OCI-LY1 (cell line): ENCODE measurements around the gene HCFC1.
A peak's percentile ranks its signal among the peaks of the same experiment; 100 is the strongest.

Source experiments
- H2AFZ ChIP-seq: fragments of 200-600 bp; sonication (generic), shearing (Covaris generic); 2 replicates; pipeline ENCODE4 v1.6.0; 2014; ENCODE audit warnings: antibody characterized with exemption, mild to moderate bottlenecking, low read length
- H3F3A ChIP-seq: fragments of 200-600 bp; sonication (generic), shearing (Covaris generic); 2 replicates; pipeline ENCODE4 v1.6.0; 2014; ENCODE audit warnings: mild to moderate bottlenecking, antibody characterized with exemption, low read length, moderate library complexity; ENCODE audit not compliant: insufficient read depth
- H3K27ac ChIP-seq: fragments of 200-600 bp; sonication (generic); 2 replicates; pipeline ENCODE4 v1.5.1; 2014; ENCODE audit warnings: low read length, mixed run types, mild to moderate bottlenecking, low read depth; ENCODE audit not compliant: poor library complexity, severe bottlenecking
- H3K27me3 ChIP-seq: fragments of 200-600 bp; sonication (generic); 2 replicates; pipeline ENCODE4 v1.6.0; 2014; ENCODE audit warnings: antibody characterized with exemption, mild to moderate bottlenecking, low read length, moderate library complexity; ENCODE audit not compliant: insufficient read depth
- H3K36me3 ChIP-seq: fragments of 200-600 bp; sonication (generic); 2 replicates; pipeline ENCODE4 v1.6.1; 2014; ENCODE audit warnings: mild to moderate bottlenecking, antibody characterized with exemption, low read length, moderate library complexity, mixed read lengths; ENCODE audit not compliant: insufficient read depth
- H3K4me1 ChIP-seq: fragments of 200-600 bp; sonication (generic); 2 replicates; pipeline ENCODE4 v1.5.1; 2014; ENCODE audit warnings: mild to moderate bottlenecking, low read length, moderate library complexity; ENCODE audit not compliant: insufficient read depth, severe bottlenecking
- H3K4me2 ChIP-seq: fragments of 200-600 bp; sonication (generic), shearing (Covaris generic); 2 replicates; pipeline ENCODE4 v1.6.1; 2014; ENCODE audit warnings: low read length
- H3K4me3 ChIP-seq: fragments of 200-600 bp; sonication (generic); 2 replicates; pipeline ENCODE4 v1.5.1; 2014; ENCODE audit warnings: low read length, low read depth, mild to moderate bottlenecking, mixed read lengths; ENCODE audit not compliant: poor library complexity, severe bottlenecking
- H3K79me2 ChIP-seq: fragments of 200-600 bp; shearing (Covaris generic); 2 replicates; pipeline ENCODE4 v1.6.1; 2016; ENCODE audit warnings: mixed run types, low read length, mixed read lengths; ENCODE audit not compliant: insufficient read depth
- H3K9ac ChIP-seq: fragments of 200-600 bp; sonication (generic), shearing (Covaris generic); 2 replicates; pipeline ENCODE4 v1.6.1; 2014; ENCODE audit warnings: mild to moderate bottlenecking, low read length, mixed read lengths
- H3K9me2 ChIP-seq: fragments of 200-600 bp; sonication (generic), shearing (Covaris generic); 2 replicates; pipeline ENCODE4 v1.6.1; 2014; ENCODE audit warnings: low read depth, mild to moderate bottlenecking, low read length, mixed read lengths
- H3K9me3 ChIP-seq: fragments of 200-600 bp; shearing (Covaris generic); 2 replicates; pipeline ENCODE4 v1.6.1; 2014; ENCODE audit warnings: low read length, mixed read lengths
- H4K20me1 ChIP-seq: fragments of 200-600 bp; sonication (generic), shearing (Covaris generic); 2 replicates; pipeline ENCODE4 v1.6.0; 2016; ENCODE audit warnings: mild to moderate bottlenecking, low read length; ENCODE audit not compliant: insufficient read depth
- EZH2 ChIP-seq: fragments of 200-600 bp; sonication (generic), shearing (Covaris generic); IDR thresholded peaks from 2 replicates; pipeline ENCODE4 v1.8.0; 2017; ENCODE audit warnings: borderline replicate concordance, mixed run types, mild to moderate bottlenecking, antibody characterized with exemption, low read length, moderate library complexity, mixed read lengths
- TF ChIP-seq, protein P1 (sequence below): fragments of 200-600 bp; sonication (generic), shearing (Covaris generic); IDR thresholded peaks from 2 replicates; pipeline ENCODE4 v1.5.1; 2017; ENCODE audit warnings: mild to moderate bottlenecking, antibody characterized with exemption, low read length, moderate library complexity, mixed read lengths

The HCFC1 gene

DNA sequence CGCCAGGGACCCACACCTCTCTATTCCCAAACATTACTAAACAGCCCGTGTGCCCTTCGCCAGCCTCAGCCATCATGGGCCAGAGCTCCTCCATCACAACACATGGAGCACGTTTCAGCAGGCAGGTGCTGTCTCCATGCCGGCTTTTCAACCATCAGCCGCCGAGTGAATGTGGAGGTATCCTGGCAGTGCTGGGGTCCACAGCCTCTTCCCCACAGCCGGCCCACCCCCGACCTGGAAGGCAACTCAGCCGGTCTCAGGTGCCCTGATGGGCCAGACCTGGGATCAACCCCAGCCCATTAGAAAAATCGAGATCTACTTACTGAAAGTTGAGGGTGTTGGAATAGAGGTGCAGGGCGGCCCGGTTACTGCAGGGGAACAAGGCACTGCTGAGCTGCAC is 39.9 kb downstream of the HCFC1 start:
- Histone ChIP-seq H3K4me2 (no peak overlapping the region), H3F3A (no peaks in the 10 kb centered on the region), H3K27me3 (no peaks in the 10 kb centered on the region), H3K9ac (no peak overlapping the region), H3K79me2 (no peaks in the 10 kb centered on the region), H3K9me3 (no peaks in the 10 kb centered on the region), H3K4me3 (no peak overlapping the region), H3K4me1 (peaks cover 30% of the 10 kb centered on the region), H3K36me3 (peaks cover 27% of the 10 kb centered on the region; the same call in 1 of the 2 replicates), H4K20me1 (no peaks in the 10 kb centered on the region), H3K9me2 (no peaks in the 10 kb centered on the region), H2AFZ (no peak overlapping the region), H3K27ac (no peak overlapping the region)
- no peak for TF ChIP-seq EZH2
- TF ChIP-seq, protein P1, sequence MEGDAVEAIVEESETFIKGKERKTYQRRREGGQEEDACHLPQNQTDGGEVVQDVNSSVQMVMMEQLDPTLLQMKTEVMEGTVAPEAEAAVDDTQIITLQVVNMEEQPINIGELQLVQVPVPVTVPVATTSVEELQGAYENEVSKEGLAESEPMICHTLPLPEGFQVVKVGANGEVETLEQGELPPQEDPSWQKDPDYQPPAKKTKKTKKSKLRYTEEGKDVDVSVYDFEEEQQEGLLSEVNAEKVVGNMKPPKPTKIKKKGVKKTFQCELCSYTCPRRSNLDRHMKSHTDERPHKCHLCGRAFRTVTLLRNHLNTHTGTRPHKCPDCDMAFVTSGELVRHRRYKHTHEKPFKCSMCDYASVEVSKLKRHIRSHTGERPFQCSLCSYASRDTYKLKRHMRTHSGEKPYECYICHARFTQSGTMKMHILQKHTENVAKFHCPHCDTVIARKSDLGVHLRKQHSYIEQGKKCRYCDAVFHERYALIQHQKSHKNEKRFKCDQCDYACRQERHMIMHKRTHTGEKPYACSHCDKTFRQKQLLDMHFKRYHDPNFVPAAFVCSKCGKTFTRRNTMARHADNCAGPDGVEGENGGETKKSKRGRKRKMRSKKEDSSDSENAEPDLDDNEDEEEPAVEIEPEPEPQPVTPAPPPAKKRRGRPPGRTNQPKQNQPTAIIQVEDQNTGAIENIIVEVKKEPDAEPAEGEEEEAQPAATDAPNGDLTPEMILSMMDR, result no peak

GRCh38 chrX:153931151-153931550 is 40.5 kb downstream of the HCFC1 start:
- TF ChIP-seq, protein P1, result no peak
- TF ChIP-seq EZH2, result no peak
- H3K4me2 ChIP-seq, result no peak overlapping the region
- H3K27ac ChIP-seq, result no peak overlapping the region
- H3K9me2 ChIP-seq, result no peaks in the 10 kb centered on the region
- no peaks in the 10 kb centered on the region for H4K20me1 ChIP-seq
- peaks cover 35% of the 10 kb centered on the region for H3K4me1 ChIP-seq
- no peaks in the 10 kb centered on the region for H3K9me3 ChIP-seq
- no peaks in the 10 kb centered on the region for H3K79me2 ChIP-seq
- H3K4me3 ChIP-seq, result no peak overlapping the region
- peaks cover 27% of the 10 kb centered on the region; the same call in 1 of the 2 replicates for H3K36me3 ChIP-seq
- no peaks in the 10 kb centered on the region for H3F3A ChIP-seq
- H3K9ac ChIP-seq, result no peak overlapping the region
- no peak overlapping the region for H2AFZ ChIP-seq
- H3K27me3 ChIP-seq, result no peaks in the 10 kb centered on the region

DNA sequence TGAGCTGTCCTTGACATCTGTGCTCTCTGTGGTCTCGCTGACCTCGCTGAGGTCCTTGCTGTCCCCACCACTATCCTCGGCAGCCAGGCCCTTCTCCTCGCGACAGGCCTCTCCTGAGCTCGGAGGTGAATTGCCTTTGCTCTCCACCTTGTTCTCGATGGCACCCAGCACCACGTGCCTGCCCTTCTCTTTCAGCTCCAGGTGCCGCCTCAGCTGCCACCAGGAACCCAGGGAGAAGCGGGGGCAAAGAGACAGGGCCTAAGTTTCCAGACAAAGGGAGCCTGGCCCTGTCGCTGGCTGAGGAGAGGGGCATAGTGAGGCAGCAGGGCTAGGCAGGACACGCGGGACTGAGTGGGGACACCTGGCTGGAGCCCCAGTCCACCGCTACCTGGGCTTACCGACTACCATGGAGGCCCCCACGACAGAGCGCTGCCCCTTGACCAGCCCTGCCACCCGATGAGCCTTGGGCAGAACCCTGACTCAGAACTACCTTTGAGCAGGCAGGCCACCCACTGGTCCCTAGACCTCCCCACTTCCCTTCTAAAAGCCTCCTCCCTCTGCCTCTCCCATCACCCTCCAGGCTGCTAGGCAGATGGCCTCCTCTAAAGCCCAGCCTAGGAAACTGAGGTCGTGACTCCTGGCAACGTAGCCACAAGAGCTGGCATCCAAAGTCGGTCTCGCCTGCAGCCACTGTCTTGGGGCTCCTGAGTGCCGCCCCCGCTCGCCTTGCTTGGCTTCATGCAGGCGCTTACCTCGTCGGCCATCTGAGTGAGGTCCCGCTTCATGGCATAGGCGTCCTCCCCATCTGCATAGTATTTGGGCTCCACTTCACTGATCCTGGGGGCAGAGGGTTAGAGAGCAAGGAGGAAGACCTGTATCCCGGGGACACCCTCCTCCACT is 41.4 kb downstream of the HCFC1 start:
- H3K27ac ChIP-seq, result peak overlapping the region; percentile 79
- no peaks in the 10 kb centered on the region for H3K9me2 ChIP-seq
- no peaks in the 10 kb centered on the region for H3K27me3 ChIP-seq
- no peaks in the 10 kb centered on the region for H4K20me1 ChIP-seq
- peak overlapping the region; percentile 47; the same call in 1 of the 2 replicates for H3K9ac ChIP-seq
- no peaks in the 10 kb centered on the region for H3K9me3 ChIP-seq
- no peak overlapping the region for H3K4me3 ChIP-seq
- H2AFZ ChIP-seq, result no peak overlapping the region
- H3K4me2 ChIP-seq, result peak overlapping the region; percentile 73; the same call in 1 of the 2 replicates
- peaks cover 41% of the 10 kb centered on the region for H3K4me1 ChIP-seq
- peaks cover 31% of the 10 kb centered on the region; the same call in 1 of the 2 replicates for H3K36me3 ChIP-seq
- no peaks in the 10 kb centered on the region for H3F3A ChIP-seq
- no peak for TF ChIP-seq EZH2
- TF ChIP-seq, protein P1, result no peak
- no peaks in the 10 kb centered on the region for H3K79me2 ChIP-seq
